ENCODE data around the gene ZBTB7B.

GRCh38 chr1:155034318-155035208 lies 32.0 kb downstream of the ZBTB7B start:
- no peak for TF ChIP-seq GATA3 (IDR thresholded peaks at IDR 0.05; ENCODE audit: low read depth, low read length)
- no peak for TF ChIP-seq GATA2 (IDR thresholded peaks at IDR 0.05; ENCODE audit: low read depth, low read length)

All from SH-SY5Y (cell line).